ENCODE measurements around the gene BRI3.

Gene BRI3, protein sequence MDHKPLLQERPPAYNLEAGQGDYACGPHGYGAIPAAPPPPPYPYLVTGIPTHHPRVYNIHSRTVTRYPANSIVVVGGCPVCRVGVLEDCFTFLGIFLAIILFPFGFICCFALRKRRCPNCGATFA

DNA sequence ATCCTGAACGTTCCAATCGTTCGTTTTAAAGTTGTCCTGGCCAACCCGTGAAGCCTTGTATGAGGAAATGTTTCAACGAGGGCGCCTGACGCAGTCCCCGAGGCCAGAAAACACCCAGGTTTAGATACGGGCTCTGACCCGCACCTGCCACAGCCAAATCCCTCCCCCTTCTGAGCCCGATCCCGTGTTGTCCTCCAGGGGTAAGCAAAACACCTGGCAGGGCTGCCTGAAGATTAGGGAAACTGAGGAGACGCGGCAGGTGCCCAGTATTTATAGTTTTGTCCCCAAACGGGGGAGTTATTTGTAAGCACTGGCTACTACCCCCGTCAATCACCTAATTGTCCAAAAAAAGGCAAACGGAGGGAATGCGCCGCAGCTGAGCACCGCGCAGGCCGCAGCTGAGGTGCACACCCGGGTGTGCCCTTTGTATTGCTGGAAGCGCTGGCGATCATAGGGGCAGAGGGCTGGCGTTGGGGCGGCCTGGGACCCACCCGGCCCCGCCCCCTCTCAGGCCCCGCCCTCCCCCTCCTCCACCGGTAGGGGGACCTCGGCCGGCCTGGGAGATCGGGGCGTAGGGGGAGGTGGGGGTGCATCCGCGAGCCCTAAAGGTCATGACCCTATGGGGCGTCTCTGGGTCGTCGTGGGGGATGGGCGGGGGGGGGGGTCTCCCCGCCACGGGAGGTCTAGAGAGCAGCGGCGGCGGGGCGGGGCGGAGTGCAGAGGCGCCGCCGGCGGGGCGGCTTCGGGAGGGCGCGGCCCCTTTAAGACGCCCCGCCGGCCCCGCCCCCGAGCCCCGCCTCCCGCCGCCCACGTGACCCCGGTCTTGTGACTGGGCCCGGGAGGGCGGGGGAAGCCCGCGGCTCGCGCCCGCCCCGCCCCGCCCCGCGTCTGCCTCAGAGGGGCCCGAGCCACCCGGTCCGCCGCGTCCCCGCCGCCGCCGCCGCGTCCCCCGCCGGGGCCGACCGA, at the start of gene BRI3:
Gene BRI3 (plus strand): TSS at position 896 of the 966 bp plus-strand sequence. CDS start 110 bp downstream, outside the sequence.
- DNase-seq (ENCODE audit: low read depth): peak; percentile 89

DNA sequence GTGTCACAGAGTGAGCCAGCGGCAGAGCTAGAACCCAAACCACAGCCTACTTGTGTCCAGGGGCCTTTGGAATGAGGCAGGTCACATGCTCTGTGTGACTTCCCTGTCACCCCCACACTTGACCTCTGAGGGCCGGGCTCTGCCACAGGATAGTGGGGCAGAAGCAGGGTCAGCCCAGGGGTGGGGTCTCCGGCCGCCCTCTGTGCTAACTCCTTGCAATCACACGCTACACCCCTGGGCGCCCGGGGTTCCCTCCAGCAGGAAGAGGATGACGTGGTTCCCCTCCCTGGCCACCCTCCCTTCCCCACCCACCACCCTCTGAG, 49.3 kb upstream of the BRI3 start:
- no peak for DNase-seq (ENCODE audit: low read depth)

DNA sequence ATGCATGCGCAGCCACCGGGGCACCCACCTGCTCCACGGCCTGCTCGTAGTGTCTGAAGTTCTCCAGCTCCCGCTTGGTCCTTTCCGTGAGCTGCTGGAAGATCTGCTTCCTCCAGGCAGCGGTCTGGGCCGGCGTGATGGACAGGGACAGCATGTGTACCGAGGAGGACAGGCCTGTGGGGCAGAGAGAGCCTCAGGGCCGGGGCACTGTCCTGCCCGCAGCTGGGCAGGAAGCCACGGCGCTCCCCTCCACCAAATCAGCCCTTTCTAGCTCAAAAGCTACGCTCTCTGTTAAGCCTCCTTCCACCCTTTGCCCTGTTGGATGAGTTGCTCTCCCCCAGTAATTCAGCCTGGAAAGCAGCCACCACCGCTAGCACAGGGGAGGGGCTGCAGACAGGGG, 48.7 kb upstream of the BRI3 start:
- DNase-seq (ENCODE audit: low read depth): no peak

DNA sequence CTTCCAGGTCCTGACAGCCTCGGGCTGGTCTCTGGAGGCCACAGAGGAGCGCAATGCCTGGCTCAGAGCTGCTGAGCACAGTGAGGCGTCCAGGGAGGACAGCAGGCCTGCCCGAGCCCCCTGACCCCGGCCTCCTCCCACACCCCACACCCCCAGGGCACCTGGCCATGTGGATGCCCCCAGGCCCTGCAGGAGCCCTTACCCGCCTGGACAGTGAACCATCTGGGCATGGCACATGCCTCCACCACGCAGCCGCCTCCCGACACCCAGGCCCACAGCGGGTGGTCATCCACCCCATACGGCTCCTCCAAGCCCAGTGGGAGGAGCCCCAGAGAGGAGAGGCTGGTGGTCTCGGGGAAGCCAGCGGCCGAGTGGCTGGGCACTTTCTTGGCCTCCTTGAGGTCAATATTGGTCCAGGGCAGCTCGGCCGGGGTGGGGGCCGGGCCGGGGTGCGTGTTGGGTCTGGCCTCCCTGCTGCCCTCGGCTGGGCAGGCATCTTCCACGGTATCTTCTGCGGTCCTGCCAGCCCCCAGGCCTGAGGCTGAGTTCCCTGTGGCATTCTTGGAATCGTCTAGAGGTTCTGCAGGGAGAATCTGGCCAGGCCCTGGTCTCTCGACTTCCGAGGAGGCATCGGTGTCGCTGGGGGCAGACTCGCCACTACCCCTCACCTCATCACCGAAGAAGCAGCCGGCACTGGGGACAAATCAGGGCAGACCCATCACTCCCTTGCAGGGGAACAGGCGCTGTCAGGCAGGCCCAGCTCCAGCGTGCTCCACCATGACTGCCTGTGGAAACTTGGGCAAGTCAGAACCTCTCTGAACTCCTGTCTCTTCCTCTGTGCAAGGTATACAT, 48.0 kb upstream of the BRI3 start:
- no peak for DNase-seq (ENCODE audit: low read depth)

DNA sequence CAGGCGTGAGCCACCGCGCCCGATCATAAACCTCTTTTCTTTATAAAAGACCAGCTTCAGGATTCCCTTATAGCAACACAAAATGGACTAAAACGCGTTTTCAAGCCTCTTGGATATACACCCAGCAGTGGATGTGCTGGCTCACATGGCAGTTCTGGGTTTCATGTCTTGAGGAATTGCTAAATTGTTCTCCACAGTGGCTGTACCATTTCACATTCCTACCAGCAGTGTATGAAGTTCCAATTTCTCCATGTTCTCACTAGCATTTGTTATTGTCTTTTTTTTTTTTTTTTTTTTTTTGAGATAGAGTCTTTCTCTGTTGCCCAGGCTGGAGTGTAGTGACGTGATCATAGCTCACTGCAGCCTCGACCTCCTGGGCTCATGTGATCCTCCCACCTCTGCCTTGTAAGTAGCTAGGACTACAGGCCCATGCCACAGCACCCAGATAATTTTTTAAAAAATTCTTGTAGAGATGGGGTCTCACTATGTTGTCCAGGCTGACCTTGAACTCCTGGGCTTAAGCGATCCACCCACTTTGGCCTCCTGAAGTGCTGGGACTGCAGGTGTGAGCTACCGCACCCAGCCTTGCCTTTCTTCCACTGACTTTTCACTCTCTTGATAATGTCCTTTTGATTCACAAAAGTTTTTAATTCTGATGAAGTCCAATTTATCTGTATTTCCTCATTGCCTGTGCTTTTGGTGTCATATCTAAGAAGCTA, 46.9 kb upstream of the BRI3 start:
- no peak for DNase-seq (ENCODE audit: low read depth)

GRCh38 chr7:98235901-98236300, 45.6 kb upstream of the BRI3 start:
- DNase-seq (ENCODE audit: low read depth): no peak

- no peak for DNase-seq (ENCODE audit: low read depth)
Observed at GRCh38 chr7:98236355-98237185, 44.9 kb upstream of the BRI3 start.

DNA sequence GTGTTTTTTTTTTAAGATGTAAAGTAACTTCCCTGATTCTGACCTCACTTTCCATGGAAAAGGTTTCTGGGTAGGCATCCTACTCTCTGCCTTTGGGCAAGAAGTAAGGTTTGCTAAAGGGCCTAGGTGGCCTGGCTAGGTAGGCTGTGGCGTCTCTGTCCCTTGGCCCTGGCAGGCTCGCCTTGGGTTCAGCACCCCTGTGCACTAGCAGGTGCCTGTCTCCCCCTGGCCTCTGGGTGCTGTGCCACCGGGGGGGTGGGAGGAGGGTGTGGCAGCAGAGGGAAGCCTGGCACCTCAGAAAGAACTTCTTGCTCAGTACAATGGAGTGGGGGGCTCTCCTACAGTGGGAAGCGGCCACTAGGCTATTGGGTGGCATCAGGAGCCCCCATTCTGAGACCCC, 43.4 kb upstream of the BRI3 start:
- DNase-seq (ENCODE audit: low read depth): no peak

DNA sequence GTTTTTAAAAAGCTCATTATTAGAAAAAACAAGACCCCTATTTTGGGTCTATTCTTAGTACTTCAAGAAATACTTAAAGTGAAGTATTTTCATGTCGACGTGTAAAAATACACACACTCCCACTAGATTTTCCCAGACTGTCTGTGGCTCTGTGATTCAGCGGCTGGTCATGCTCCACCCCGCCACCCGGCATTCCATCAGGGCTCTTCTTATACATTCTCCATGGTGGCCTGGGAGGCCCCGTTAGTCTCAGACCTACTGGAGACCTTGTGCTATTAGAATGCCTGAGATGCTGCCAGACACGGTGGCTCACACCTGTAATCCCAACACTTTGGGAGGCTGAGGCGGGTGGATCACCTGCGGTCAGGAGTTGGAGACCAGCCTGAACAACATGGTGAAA, 42.5 kb upstream of the BRI3 start:
- no peak for DNase-seq (ENCODE audit: low read depth)

DNA sequence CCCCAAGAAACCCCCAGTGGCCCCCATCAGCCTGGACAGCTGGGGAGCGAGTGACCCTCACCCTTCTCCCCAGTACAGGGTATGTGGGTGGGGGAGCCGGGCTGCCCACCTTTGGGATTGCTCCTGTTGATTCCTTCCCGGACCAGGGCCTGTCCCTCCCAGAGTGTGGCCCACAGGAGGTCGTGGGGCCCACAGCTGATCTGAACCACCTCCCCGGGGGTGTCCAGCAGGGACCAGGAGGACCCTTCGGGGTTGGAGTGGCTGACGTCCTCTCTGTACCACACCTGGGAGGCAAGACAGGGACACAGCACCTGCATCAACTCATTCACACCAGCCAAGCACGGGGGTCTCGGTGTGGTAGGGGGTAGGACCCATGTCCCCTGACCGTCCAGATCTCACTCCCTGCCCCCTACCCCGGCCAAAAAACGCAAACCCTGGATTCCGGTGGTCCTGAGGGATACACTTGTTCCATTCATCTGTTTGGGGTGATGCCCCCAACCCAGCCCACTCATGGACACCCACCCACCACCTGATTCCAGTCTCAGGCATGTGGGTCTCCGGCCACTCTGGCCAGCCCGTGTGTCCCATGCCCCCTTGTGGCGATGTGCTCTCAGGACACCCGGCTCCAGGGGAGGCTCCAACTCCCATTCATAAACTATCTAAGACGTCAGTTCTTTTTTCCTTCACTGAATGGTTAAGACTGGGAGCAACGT, 40.4 kb upstream of the BRI3 start:
- no peak for DNase-seq (ENCODE audit: low read depth)

DNA sequence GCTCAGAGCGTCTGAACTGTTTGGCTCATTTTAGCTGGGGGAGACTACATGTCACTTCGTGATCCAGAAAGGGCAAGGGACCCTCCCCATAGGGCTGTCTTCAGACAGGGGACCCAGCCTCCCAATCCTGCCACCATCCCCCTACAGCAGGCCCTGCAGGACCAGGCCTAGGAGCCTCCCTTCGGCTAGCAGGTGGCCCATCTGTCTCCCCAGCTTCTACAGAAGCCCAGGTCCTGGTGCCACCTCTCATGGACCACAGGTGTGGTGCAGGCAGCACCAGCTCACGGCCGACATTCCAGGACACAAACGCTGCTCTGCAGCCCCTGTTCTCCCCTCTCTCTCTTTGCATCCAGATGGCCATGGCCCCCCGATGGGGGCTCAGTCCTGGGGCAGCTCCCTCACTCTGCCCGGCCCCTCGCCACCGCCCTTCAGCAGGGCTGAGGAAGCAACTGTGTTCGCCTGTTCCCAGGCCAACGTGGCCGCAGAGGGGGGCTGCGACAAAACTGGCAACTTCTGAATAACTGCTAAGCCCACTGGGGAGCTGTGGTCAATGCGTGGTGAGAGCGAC, 39.7 kb upstream of the BRI3 start:
- DNase-seq (ENCODE audit: low read depth): no peak

- DNase-seq (ENCODE audit: low read depth): no peak
Observed at GRCh38 chr7:98242342-98242741, 39.1 kb upstream of the BRI3 start.

- DNase-seq (ENCODE audit: low read depth): no peak
Observed at GRCh38 chr7:98242934-98243333, 38.6 kb upstream of the BRI3 start.

GRCh38 chr7:98244871-98245270, 36.6 kb upstream of the BRI3 start:
- DNase-seq (ENCODE audit: low read depth): no peak

DNA sequence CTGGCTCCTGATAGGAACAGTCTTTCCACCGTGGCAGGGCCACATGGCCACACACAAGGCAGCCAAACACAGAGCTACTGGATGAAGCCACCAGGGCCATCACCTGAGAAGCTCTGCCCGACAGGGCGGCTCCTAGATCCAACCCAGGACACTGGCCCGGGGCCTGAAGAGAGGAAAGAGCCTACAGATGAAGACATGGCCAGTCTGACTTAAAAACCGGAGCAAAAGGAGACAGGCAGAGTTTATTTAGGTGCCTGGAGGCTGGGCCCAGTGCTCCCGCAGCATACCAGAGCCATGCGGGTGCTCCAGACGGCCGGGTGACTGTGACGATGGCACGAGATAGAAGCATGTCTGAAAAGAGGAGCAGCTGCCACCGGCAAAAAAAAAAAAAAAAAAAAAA, 33.3 kb upstream of the BRI3 start:
- no peak for DNase-seq (ENCODE audit: low read depth)

DNA sequence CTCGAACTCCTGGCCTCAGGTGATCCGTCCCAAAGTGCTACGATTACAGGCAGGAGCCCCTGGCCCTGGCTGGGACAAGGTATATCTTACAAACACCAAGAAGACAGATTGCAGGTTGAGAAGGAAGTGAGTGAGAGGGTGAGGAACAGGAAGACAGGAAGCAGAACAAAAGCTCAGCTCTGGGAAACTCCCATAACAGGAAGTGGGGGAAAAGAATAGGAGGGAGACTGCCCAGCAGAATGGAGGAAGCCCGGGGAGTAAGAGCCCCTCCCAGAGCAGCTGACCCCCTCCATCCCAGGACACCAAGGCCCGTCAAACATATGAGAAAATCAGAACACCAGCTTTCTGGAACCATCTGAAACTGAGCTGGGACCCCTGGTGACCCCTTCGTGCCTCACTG, 32.4 kb upstream of the BRI3 start:
- no peak for DNase-seq (ENCODE audit: low read depth)

DNA sequence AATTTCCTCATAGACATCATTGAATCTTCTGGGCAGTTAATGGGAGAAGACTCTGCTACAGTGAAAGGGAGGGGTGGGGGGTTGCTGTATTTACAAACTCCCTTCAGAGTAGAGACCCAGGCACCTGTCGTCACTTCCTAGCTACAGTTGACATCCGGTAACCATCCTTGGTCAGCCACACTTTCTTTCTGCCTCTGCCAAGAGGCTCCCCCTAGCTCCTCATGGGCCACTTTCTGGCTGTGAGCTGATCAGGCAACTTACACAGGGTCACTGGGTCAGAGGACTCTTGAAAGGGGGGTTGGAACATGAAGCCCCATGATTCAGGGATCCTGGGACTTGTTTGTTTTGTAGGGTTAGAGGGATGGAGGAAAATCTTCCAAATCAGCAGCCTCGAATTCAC, 30.7 kb upstream of the BRI3 start:
- no peak for DNase-seq (ENCODE audit: low read depth)

DNA sequence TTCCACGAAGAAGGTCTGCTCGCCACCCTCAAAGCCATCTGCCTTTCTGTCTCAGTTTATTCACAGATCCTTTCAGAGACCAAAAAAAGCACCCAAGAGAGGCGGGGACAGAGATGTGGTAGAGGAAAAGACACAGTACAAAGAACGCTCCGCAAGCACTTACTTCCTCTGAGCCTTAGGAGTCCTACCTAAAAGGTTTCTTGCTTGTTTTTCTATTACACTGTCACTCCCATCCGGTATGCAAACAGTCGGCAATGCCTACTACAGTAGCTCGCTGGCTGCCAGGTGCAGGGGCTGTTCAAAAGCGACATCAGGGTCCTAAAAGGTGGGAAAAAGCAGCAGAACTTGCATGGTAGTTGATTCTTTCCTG, 30.3 kb upstream of the BRI3 start:
- no peak for DNase-seq (ENCODE audit: low read depth)

GRCh38 chr7:98251601-98252424, 29.7 kb upstream of the BRI3 start, which contains the start of gene TECPR1:
TECPR1 (minus strand) TSS chr7:98252232; CDS start chr7:98246146, 6,086 bp downstream.
- peak; percentile 89 for DNase-seq (ENCODE audit: low read depth)
